NT2/D1 (cell line): ENCODE data around the gene COMMD9.

ENCODE experiments used
- SUZ12 ChIP-seq: IDR thresholded peaks from 2 replicates; pipeline ENCODE4 v1.6.1; 2011; ENCODE audit not compliant: insufficient read length, insufficient read depth; ENCODE audit errors: extremely low read depth
- ZNF274 ChIP-seq: IDR thresholded peaks from 2 replicates; pipeline ENCODE4 v1.6.1; 2011; ENCODE audit warnings: mild to moderate bottlenecking, low read depth, low read length

GRCh38 chr11:36268337-36268985 lies 20.8 kb downstream of the COMMD9 start:
- TF ChIP-seq ZNF274 = no peak
- TF ChIP-seq SUZ12 = no peak
